GM23338 (cell line): Measurements from ENCODE around the gene EDAR. TPM values are rescaled to one million over a fixed set of nuclear protein-coding genes. Genes with fewer than 3 reads are reported as not detected.
A peak's percentile ranks its signal among the peaks of the same experiment; 100 is the strongest.

Source experiments
- ATAC-seq: fragments of 200-7000 bp; cut with Tn5 transposase; 3 replicates; pipeline ENCODE4 v1.9.1; 2020
- DNase-seq: peaks from one replicate; pipeline ENCODE4 v3.0.0-alpha.2; 2015; ENCODE audit warnings: low spot score
- H2AFZ ChIP-seq: fragments of 200-600 bp; sonication (generic); 2 replicates; pipeline ENCODE4 v1.8.0; 2016; ENCODE audit warnings: antibody characterized with exemption, mild to moderate bottlenecking, moderate library complexity
- H3F3A ChIP-seq: fragments of 200-600 bp; sonication (generic); replicated peaks from 2 replicates; pipeline ENCODE4 v1.8.0; 2017; ENCODE audit warnings: antibody characterized with exemption, mixed run types, low read depth
- H3K27ac ChIP-seq: fragments of 200-600 bp; sonication (generic); 2 replicates; pipeline ENCODE4 v1.6.1; 2016; ENCODE audit warnings: low read depth
- H3K27me3 ChIP-seq: fragments of 200-600 bp; sonication (generic); 2 replicates; pipeline ENCODE4 v1.8.0; 2016; ENCODE audit warnings: mild to moderate bottlenecking, mixed run types, moderate library complexity; ENCODE audit not compliant: insufficient read depth
- H3K36me3 ChIP-seq: fragments of 200-600 bp; sonication (generic); 2 replicates; pipeline ENCODE4 v1.8.0; 2016; ENCODE audit warnings: mild to moderate bottlenecking; ENCODE audit not compliant: insufficient read depth
- H3K4me1 ChIP-seq: fragments of 200-600 bp; sonication (generic); 2 replicates; pipeline ENCODE4 v1.8.0; 2016; ENCODE audit warnings: mild to moderate bottlenecking, moderate library complexity; ENCODE audit not compliant: insufficient read depth
- H3K4me2 ChIP-seq: fragments of 200-600 bp; sonication (generic); 2 replicates; pipeline ENCODE4 v1.7.1; 2017; ENCODE audit warnings: mixed run types
- H3K4me3 ChIP-seq: fragments of 200-600 bp; sonication (generic); 2 replicates; pipeline ENCODE4 v1.6.1; 2016; ENCODE audit warnings: mixed run types
- H3K79me2 ChIP-seq: fragments of 200-600 bp; sonication (generic); replicated peaks from 2 replicates; pipeline ENCODE4 v1.8.0; 2017; ENCODE audit warnings: mild to moderate bottlenecking; ENCODE audit not compliant: insufficient read depth
- H3K9me2 ChIP-seq: fragments of 200-600 bp; sonication (generic); 2 replicates; pipeline ENCODE4 v1.8.0; 2017; ENCODE audit not compliant: insufficient read depth
- H4K20me1 ChIP-seq: fragments of 200-600 bp; sonication (generic); replicated peaks from 2 replicates; pipeline ENCODE4 v1.8.0; 2017; ENCODE audit warnings: mild to moderate bottlenecking; ENCODE audit not compliant: insufficient read depth
- H3K27ac Mint-ChIP-seq: 2 replicates; pipeline ENCODE4 v1.8.0; 2020; ENCODE audit warnings: inconsistent platforms, mild to moderate bottlenecking, moderate library complexity, mixed read lengths
- H3K27me3 Mint-ChIP-seq: 3 replicates; pipeline ENCODE4 v1.8.0; 2022; ENCODE audit warnings: low read depth, mild to moderate bottlenecking, moderate library complexity, mixed read lengths, inconsistent platforms; ENCODE audit not compliant: insufficient read depth, poor library complexity
- H3K36me3 Mint-ChIP-seq: 3 replicates; pipeline ENCODE4 v1.8.0; 2021; ENCODE audit warnings: low read depth, mild to moderate bottlenecking, inconsistent platforms, moderate library complexity, mixed read lengths
- H3K4me1 Mint-ChIP-seq: 3 replicates; pipeline ENCODE4 v1.8.0; 2020; ENCODE audit warnings: mild to moderate bottlenecking, inconsistent platforms, mixed read lengths
- H3K4me3 Mint-ChIP-seq: 3 replicates; pipeline ENCODE4 v1.8.0; 2021; ENCODE audit warnings: moderate library complexity, mild to moderate bottlenecking, inconsistent platforms, mixed read lengths
- H3K9me3 Mint-ChIP-seq: 3 replicates; pipeline ENCODE4 v1.8.0; 2020; ENCODE audit warnings: moderate library complexity, mild to moderate bottlenecking, inconsistent platforms, mixed read lengths
- CREB1 ChIP-seq: fragments of 250-450 bp; sonication (Bioruptor Pico); IDR thresholded peaks from 2 replicates; pipeline ENCODE4 v1.5.0; 2020; ENCODE audit warnings: low read depth, mild to moderate bottlenecking, moderate library complexity
- EZH2phosphoT487 ChIP-seq: fragments of 200-600 bp; sonication (generic); IDR thresholded peaks from one replicate; pipeline ENCODE4 v1.8.1; 2018; ENCODE audit warnings: antibody characterized with exemption; ENCODE audit not compliant: unreplicated experiment
- POLR2AphosphoS5 ChIP-seq: IDR thresholded peaks from 2 replicates; pipeline ENCODE4 v1.6.1; 2016; ENCODE audit warnings: antibody characterized with exemption, low read depth
- ZNF114 ChIP-seq: fragments of 250-450 bp; sonication (Bioruptor Pico); IDR thresholded peaks from 2 replicates; pipeline ENCODE4 v1.5.0; 2020; ENCODE audit warnings: mild to moderate bottlenecking, moderate library complexity
- ZNF331 ChIP-seq: fragments of 250-450 bp; sonication (Bioruptor Pico); IDR thresholded peaks from 2 replicates; pipeline ENCODE4 v1.5.0; 2020; ENCODE audit warnings: low read depth, mild to moderate bottlenecking, moderate library complexity
- polyA plus RNA-seq: library from polyadenylated mRNA; unstranded; fragments of >200 nt; fragmentation: Nextera tagmentation; extraction: Ambion mirVana; gene quantifications from 2 replicates; pipeline ENCODE4 v1.2.1, GENCODE V29; 2016
- total RNA-seq: library from RNA; depleted of rRNA; stranded (reverse); fragments of >200 nt; shearing (Covaris generic); gene quantifications from 2 replicates; pipeline ENCODE4 v1.2.3, GENCODE V29; 2014
- TF ChIP-seq, protein P1 (sequence below): fragments of 250-450 bp; sonication (Bioruptor Pico); IDR thresholded peaks from 2 replicates; pipeline ENCODE4 v1.5.0; 2020; ENCODE audit warnings: mild to moderate bottlenecking, moderate library complexity
- TF ChIP-seq, protein P2 (sequence below), 2 experiments: fragments of 200-600 bp in 1 of 2; sonication (generic) in 1 of 2; conservative IDR thresholded peaks; 2 replicates each; pipeline versions ENCODE4 v1.5.1 to v1.6.1; 2016 to 2017; ENCODE audit warnings: antibody characterized with exemption in 2 of 2, low read depth in 2 of 2, mild to moderate bottlenecking in 2 of 2, moderate library complexity in 1 of 2
- TF ChIP-seq, protein P3 (sequence below): IDR thresholded peaks from one replicate; pipeline ENCODE4 v1.6.1; 2018; ENCODE audit warnings: antibody characterized with exemption; ENCODE audit not compliant: unreplicated experiment
- TF ChIP-seq, protein P4 (sequence below): IDR thresholded peaks from 2 replicates; pipeline ENCODE4 v1.6.1; 2016; ENCODE audit warnings: antibody characterized with exemption

Gene EDAR
- total and polyA plus RNA-seq, 2 experiments from 2014 or later: not detected

DNA sequence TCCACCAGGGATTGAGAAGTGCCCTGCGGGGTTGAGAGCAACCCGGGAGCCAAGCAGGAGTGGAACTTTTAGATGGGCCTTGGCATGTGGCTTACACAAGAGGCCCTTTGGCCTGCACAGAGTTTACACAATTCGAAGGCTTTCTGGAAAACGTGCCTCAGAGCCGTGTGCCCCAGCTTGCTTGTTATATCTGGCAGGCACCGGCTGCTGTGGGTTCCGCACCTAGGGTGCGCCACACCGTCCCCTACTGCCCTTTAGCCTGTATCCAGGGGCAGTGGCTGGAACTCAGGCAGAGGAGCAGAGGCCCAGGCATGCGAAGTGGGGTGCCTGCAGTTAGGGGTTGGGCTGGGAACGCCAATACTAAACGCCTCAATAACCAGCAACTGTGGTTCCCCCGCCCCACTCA is 32.9 kb upstream of the EDAR start:
- no peak overlapping the region for H3K4me3 ChIP-seq
- no peaks in the 10 kb centered on the region for H4K20me1 ChIP-seq
- Mint-ChIP-seq H3K27me3 (peaks cover 3% of the 10 kb centered on the region), H3K9me3 (no peaks in the 10 kb centered on the region), H3K27ac (no peak overlapping the region), H3K4me1 (peaks cover 17% of the 10 kb centered on the region), H3K36me3 (no peaks in the 10 kb centered on the region), H3K4me3 (no peak overlapping the region)
- peaks cover 12% of the 10 kb centered on the region; the same call in 1 of the 2 replicates for H3K4me1 ChIP-seq
- H3K4me2 ChIP-seq: no peak overlapping the region
- DNase-seq: peak; percentile 34
- no peaks in the 10 kb centered on the region for H3K79me2 ChIP-seq
- H3K9me2 ChIP-seq: no peaks in the 10 kb centered on the region
- H3K27me3 ChIP-seq: no peaks in the 10 kb centered on the region
- no peaks in the 10 kb centered on the region for H3K36me3 ChIP-seq
- TF ChIP-seq, protein P1, sequence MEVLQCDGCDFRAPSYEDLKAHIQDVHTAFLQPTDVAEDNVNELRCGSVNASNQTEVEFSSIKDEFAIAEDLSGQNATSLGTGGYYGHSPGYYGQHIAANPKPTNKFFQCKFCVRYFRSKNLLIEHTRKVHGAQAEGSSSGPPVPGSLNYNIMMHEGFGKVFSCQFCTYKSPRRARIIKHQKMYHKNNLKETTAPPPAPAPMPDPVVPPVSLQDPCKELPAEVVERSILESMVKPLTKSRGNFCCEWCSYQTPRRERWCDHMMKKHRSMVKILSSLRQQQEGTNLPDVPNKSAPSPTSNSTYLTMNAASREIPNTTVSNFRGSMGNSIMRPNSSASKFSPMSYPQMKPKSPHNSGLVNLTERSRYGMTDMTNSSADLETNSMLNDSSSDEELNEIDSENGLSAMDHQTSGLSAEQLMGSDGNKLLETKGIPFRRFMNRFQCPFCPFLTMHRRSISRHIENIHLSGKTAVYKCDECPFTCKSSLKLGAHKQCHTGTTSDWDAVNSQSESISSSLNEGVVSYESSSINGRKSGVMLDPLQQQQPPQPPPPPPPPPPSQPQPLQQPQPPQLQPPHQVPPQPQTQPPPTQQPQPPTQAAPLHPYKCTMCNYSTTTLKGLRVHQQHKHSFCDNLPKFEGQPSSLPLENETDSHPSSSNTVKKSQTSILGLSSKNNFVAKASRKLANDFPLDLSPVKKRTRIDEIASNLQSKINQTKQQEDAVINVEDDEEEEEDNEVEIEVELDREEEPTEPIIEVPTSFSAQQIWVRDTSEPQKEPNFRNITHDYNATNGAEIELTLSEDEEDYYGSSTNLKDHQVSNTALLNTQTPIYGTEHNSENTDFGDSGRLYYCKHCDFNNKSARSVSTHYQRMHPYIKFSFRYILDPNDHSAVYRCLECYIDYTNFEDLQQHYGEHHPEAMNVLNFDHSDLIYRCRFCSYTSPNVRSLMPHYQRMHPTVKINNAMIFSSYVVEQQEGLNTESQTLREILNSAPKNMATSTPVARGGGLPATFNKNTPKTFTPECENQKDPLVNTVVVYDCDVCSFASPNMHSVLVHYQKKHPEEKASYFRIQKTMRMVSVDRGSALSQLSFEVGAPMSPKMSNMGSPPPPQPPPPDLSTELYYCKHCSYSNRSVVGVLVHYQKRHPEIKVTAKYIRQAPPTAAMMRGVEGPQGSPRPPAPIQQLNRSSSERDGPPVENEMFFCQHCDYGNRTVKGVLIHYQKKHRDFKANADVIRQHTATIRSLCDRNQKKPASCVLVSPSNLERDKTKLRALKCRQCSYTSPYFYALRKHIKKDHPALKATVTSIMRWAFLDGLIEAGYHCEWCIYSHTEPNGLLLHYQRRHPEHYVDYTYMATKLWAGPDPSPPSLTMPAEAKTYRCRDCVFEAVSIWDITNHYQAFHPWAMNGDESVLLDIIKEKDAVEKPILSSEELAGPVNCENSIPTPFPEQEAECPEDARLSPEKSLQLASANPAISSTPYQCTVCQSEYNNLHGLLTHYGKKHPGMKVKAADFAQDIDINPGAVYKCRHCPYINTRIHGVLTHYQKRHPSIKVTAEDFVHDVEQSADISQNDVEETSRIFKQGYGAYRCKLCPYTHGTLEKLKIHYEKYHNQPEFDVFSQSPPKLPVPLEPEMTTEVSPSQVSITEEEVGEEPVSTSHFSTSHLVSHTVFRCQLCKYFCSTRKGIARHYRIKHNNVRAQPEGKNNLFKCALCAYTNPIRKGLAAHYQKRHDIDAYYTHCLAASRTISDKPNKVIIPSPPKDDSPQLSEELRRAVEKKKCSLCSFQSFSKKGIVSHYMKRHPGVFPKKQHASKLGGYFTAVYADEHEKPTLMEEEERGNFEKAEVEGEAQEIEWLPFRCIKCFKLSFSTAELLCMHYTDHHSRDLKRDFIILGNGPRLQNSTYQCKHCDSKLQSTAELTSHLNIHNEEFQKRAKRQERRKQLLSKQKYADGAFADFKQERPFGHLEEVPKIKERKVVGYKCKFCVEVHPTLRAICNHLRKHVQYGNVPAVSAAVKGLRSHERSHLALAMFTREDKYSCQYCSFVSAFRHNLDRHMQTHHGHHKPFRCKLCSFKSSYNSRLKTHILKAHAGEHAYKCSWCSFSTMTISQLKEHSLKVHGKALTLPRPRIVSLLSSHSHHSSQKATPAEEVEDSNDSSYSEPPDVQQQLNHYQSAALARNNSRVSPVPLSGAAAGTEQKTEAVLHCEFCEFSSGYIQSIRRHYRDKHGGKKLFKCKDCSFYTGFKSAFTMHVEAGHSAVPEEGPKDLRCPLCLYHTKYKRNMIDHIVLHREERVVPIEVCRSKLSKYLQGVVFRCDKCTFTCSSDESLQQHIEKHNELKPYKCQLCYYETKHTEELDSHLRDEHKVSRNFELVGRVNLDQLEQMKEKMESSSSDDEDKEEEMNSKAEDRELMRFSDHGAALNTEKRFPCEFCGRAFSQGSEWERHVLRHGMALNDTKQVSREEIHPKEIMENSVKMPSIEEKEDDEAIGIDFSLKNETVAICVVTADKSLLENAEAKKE (CRISPR knock-in tag): no peak
- TF ChIP-seq, protein P2, sequence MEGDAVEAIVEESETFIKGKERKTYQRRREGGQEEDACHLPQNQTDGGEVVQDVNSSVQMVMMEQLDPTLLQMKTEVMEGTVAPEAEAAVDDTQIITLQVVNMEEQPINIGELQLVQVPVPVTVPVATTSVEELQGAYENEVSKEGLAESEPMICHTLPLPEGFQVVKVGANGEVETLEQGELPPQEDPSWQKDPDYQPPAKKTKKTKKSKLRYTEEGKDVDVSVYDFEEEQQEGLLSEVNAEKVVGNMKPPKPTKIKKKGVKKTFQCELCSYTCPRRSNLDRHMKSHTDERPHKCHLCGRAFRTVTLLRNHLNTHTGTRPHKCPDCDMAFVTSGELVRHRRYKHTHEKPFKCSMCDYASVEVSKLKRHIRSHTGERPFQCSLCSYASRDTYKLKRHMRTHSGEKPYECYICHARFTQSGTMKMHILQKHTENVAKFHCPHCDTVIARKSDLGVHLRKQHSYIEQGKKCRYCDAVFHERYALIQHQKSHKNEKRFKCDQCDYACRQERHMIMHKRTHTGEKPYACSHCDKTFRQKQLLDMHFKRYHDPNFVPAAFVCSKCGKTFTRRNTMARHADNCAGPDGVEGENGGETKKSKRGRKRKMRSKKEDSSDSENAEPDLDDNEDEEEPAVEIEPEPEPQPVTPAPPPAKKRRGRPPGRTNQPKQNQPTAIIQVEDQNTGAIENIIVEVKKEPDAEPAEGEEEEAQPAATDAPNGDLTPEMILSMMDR (conservative IDR thresholded peaks at IDR 0.05; ENCODE audit: low read depth in 2 of 2): 0 out of 4 replicates have a peak, but pooled peaks of 1 of the 2 experiments have one; percentile 10
- no peaks in the 10 kb centered on the region for H3F3A ChIP-seq
- peak overlapping the region; percentile 56 for H2AFZ ChIP-seq
- no peak overlapping the region for H3K27ac ChIP-seq
- ATAC-seq: peak; percentile 64

DNA sequence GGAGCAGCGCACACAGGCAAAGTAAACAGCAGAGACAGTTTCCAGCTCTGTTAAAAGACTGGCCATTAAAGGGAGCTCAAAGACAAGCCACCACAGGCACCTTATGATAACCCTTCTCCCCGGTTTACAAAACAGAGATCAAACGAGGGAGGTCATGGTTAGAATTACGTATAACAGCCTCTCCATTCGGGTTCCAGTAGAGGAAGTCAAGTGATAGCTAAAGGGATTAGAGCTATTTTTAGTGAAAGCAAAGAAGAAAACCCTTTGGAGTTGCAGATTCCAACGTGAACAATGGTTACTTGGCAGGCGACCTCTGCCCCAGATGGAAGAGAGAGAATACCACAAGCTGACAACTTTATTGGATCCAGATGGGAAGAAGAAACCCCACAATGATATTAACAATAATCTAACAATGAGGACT is 31.2 kb upstream of the EDAR start:
- Histone ChIP-seq H2AFZ (peak overlapping the region; percentile 2; the same call in 1 of the 2 replicates), H3K4me1 (peaks cover 12% of the 10 kb centered on the region; the same call in 1 of the 2 replicates), H4K20me1 (no peaks in the 10 kb centered on the region), H3K27me3 (no peaks in the 10 kb centered on the region), H3K79me2 (no peaks in the 10 kb centered on the region), H3K36me3 (no peaks in the 10 kb centered on the region), H3K4me3 (no peak overlapping the region), H3K9me2 (no peaks in the 10 kb centered on the region), H3F3A (no peaks in the 10 kb centered on the region), H3K27ac (no peak overlapping the region), H3K4me2 (no peak overlapping the region)
- H3K9me3 Mint-ChIP-seq: no peaks in the 10 kb centered on the region
- no peaks in the 10 kb centered on the region for H3K36me3 Mint-ChIP-seq
- peak; percentile 61 for ATAC-seq
- peaks cover 5% of the 10 kb centered on the region for H3K27me3 Mint-ChIP-seq
- H3K27ac Mint-ChIP-seq: no peak overlapping the region
- peak; percentile 15 for DNase-seq
- peaks cover 17% of the 10 kb centered on the region for H3K4me1 Mint-ChIP-seq
- H3K4me3 Mint-ChIP-seq: no peak overlapping the region
- TF ChIP-seq, protein P3, sequence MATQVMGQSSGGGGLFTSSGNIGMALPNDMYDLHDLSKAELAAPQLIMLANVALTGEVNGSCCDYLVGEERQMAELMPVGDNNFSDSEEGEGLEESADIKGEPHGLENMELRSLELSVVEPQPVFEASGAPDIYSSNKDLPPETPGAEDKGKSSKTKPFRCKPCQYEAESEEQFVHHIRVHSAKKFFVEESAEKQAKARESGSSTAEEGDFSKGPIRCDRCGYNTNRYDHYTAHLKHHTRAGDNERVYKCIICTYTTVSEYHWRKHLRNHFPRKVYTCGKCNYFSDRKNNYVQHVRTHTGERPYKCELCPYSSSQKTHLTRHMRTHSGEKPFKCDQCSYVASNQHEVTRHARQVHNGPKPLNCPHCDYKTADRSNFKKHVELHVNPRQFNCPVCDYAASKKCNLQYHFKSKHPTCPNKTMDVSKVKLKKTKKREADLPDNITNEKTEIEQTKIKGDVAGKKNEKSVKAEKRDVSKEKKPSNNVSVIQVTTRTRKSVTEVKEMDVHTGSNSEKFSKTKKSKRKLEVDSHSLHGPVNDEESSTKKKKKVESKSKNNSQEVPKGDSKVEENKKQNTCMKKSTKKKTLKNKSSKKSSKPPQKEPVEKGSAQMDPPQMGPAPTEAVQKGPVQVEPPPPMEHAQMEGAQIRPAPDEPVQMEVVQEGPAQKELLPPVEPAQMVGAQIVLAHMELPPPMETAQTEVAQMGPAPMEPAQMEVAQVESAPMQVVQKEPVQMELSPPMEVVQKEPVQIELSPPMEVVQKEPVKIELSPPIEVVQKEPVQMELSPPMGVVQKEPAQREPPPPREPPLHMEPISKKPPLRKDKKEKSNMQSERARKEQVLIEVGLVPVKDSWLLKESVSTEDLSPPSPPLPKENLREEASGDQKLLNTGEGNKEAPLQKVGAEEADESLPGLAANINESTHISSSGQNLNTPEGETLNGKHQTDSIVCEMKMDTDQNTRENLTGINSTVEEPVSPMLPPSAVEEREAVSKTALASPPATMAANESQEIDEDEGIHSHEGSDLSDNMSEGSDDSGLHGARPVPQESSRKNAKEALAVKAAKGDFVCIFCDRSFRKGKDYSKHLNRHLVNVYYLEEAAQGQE: no peak
- no peak for TF ChIP-seq CREB1 (CRISPR knock-in tag)
- TF ChIP-seq ZNF114: no peak
- TF ChIP-seq, protein P4, sequence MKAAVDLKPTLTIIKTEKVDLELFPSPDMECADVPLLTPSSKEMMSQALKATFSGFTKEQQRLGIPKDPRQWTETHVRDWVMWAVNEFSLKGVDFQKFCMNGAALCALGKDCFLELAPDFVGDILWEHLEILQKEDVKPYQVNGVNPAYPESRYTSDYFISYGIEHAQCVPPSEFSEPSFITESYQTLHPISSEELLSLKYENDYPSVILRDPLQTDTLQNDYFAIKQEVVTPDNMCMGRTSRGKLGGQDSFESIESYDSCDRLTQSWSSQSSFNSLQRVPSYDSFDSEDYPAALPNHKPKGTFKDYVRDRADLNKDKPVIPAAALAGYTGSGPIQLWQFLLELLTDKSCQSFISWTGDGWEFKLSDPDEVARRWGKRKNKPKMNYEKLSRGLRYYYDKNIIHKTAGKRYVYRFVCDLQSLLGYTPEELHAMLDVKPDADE: no peak
- no peak for TF ChIP-seq ZNF331
- no peak for TF ChIP-seq EZH2phosphoT487
- TF ChIP-seq POLR2AphosphoS5: no peak
